Measurements from ENCODE around the gene THBD.

The THBD gene

DNA sequence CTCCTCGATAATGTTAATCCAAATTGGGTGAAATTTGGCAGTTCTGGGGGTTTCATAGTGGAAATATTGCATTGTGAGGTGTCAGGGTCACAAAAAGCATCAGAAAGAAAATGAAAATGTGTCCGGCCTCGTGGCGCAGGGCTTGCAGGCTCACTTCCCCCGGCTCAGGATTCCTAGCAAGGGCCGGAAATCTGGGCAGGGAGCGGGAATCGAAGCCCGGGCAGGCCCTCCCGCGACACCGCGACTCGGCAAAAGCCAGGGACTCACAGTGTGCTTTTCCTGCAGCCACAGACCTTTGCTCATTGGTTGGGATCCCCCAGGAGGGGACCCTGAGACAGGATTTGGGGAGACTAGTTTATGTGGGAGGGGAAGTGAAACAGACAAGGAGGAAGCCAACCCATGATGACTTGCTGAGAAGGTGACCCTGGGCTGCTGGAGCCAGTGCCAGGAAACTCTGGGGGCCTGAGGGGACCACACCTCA, 37.5 kb upstream of the THBD start:
- Mint-ChIP-seq H3K27ac (no peak overlapping the region), H3K27me3 (ENCODE audit: low read depth, poor library complexity) (peaks cover 6% of the 10 kb centered on the region), H3K4me1 (peaks cover 58% of the 10 kb centered on the region), H3K4me3 (no peak overlapping the region), H3K9me3 (no peaks in the 10 kb centered on the region), H3K36me3 (ENCODE audit: low read depth) (no peaks in the 10 kb centered on the region)
- TF ChIP-seq, protein P1, sequence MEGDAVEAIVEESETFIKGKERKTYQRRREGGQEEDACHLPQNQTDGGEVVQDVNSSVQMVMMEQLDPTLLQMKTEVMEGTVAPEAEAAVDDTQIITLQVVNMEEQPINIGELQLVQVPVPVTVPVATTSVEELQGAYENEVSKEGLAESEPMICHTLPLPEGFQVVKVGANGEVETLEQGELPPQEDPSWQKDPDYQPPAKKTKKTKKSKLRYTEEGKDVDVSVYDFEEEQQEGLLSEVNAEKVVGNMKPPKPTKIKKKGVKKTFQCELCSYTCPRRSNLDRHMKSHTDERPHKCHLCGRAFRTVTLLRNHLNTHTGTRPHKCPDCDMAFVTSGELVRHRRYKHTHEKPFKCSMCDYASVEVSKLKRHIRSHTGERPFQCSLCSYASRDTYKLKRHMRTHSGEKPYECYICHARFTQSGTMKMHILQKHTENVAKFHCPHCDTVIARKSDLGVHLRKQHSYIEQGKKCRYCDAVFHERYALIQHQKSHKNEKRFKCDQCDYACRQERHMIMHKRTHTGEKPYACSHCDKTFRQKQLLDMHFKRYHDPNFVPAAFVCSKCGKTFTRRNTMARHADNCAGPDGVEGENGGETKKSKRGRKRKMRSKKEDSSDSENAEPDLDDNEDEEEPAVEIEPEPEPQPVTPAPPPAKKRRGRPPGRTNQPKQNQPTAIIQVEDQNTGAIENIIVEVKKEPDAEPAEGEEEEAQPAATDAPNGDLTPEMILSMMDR (IDR thresholded peaks at IDR 0.05) = no peak
- DNase-seq = no peak

DNA sequence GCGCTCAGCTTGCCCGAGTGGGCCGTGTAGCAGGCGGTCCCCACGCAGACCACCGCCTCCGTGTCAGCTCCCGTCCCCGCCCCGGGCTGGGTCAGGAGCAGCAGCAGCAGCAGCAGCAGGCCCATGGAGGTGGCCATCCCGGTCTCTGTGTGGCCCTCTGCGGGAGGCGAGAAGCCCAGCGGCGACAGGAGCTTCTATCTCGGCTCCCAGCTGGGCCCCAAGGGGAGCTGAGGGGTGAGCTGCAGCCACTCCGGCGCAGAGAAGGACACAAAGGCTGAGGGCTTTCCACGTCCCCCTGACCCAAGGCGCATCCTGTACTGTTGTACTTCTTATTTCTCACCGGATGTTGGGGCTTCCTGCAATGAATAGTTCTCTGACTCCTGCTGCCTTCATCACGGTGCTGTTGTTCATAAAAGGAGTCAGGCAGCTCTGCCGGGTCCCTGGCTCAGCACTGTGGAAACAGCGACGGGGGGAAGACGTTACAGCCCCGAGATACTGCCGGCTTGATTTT, 36.6 kb upstream of the THBD start, which contains the start of gene CD93:
TSS of gene CD93 (minus strand) at position 269 of the 511 bp plus-strand sequence. CDS start at position 137, 132 bp downstream.
- TF ChIP-seq, protein P1 (IDR thresholded peaks at IDR 0.05) = no peak
- Mint-ChIP-seq H3K27ac (no peak within 1 kb of the TSS), H3K4me3 (no peak within 1 kb of the TSS), H3K36me3 (ENCODE audit: low read depth) (no peaks in the 10 kb centered on the region), H3K9me3 (no peaks in the 10 kb centered on the region), H3K4me1 (peaks cover 50% of the 10 kb centered on the region), H3K27me3 (ENCODE audit: low read depth, poor library complexity) (peaks cover 6% of the 10 kb centered on the region)
- DNase-seq = no peak

GRCh38 chr20:23085436-23086055, 36.1 kb upstream of the THBD start:
- peaks cover 47% of the 10 kb centered on the region for H3K4me1 Mint-ChIP-seq
- H3K9me3 Mint-ChIP-seq = no peaks in the 10 kb centered on the region
- no peak overlapping the region for H3K27ac Mint-ChIP-seq
- TF ChIP-seq, protein P1 (IDR thresholded peaks at IDR 0.05) = no peak
- no peak for DNase-seq
- peaks cover 6% of the 10 kb centered on the region for H3K27me3 Mint-ChIP-seq (ENCODE audit: low read depth, poor library complexity)
- no peaks in the 10 kb centered on the region for H3K36me3 Mint-ChIP-seq (ENCODE audit: low read depth)
- no peak overlapping the region for H3K4me3 Mint-ChIP-seq

- no peak for DNase-seq
- Mint-ChIP-seq H3K27me3 (ENCODE audit: low read depth, poor library complexity) (peaks cover 4% of the 10 kb centered on the region), H3K9me3 (no peaks in the 10 kb centered on the region), H3K4me1 (peaks cover 41% of the 10 kb centered on the region), H3K4me3 (no peak overlapping the region), H3K27ac (no peak overlapping the region), H3K36me3 (ENCODE audit: low read depth) (no peaks in the 10 kb centered on the region)
- TF ChIP-seq, protein P1 (IDR thresholded peaks at IDR 0.05) = no peak
Measured at GRCh38 chr20:23084845-23085365, 35.4 kb upstream of the THBD start.

DNA sequence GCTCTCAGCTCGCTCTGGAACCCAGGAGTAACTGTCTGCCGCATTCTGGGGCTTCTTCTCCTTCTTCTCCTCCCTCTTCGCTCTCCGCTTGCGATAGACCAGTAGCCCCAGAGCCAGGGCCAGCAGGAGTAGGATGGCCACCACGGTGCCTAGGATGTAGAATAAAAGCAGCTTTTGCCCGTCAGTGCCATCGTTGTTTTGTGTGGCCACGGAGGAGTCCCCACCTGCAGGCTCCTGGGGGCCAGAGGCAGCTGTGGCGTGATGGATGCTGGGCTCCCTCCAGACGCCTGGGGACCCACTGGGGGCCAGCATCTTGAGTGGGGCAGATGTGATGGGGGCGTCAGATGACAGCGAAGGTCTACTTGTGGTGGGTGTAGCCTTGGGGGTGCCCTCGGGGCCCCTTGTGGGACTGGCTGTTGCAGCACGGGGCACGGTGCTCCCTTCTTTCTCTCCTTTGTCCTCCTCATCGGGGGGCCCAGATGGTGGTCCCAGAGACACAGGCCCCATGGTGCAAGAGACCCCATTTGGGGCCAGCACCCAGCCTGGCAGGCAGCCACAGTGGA, 34.9 kb upstream of the THBD start:
- Mint-ChIP-seq H3K36me3 (ENCODE audit: low read depth) (no peaks in the 10 kb centered on the region), H3K9me3 (no peaks in the 10 kb centered on the region), H3K4me1 (peaks cover 41% of the 10 kb centered on the region), H3K27me3 (ENCODE audit: low read depth, poor library complexity) (peaks cover 4% of the 10 kb centered on the region), H3K27ac (no peak overlapping the region), H3K4me3 (no peak overlapping the region)
- DNase-seq = no peak
- TF ChIP-seq, protein P1 (IDR thresholded peaks at IDR 0.05) = no peak

Measured in nephron progenitor cell (in vitro differentiated cells).